ENCODE data around the gene RNF207. TPM values are rescaled to one million over a fixed set of nuclear protein-coding genes. Genes with fewer than 3 reads are reported as not detected.
"Not testable (repeated sequence)": the region's sequence is repeated elsewhere in the genome, so short reads cannot be mapped to it uniquely, and the experiment has no call there.

RNF207 gene
- total RNA-seq, 2 experiments from 2014 or later = 12.4 to 16.4 TPM

DNA sequence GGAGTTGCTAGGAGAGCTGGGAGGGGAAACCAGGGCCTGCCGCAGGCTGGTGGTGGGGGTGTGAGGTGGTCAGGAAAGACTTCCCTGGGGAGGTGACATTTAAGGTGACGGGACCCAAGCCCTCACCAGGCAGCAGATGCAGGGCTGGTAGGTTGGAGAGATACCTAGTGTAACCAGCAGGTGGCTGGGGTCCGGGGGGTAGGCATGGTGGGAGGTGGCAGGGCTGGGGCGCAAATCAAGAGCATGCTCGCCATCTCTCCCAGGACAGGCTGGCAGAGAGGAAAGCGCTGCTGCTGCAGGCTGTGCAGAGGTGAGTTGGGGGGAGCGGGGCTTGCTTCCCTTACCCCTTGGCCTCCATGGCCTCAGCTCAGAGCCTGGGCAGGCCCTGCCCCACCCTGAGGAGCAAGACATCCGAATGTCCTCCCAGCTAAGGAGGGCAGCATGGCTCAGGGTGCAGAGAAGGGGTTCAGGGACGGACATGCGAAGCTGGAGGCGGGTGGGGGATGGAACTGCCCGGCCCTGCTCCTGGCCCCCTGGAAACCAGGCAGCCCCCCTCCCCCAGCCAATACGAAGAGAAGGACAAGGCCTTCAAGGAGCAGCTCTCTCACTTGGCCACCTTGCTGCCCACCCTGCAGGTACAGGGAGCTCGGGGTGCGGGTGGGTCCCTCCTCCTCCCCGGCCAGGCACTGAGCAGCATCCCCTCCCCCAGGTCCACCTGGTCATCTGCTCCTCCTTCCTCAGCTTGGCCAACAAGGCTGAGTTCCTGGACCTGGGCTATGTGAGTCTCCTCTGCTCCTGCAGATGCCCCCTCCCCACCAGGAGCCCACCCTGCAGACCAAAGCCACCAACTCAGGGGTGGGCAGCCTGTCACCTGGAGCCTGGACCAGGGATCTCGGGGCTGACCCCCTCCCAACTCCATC, 4.0 kb downstream of the RNF207 start:
- ChIA-PET POLR2A (interaction anchor here (1.0 kb wide), 1 partner anchor 26 kb away, joined by 3 read pairs; the partner anchor contains the start of gene ICMT), CTCF (interaction anchor here (0.9 to 1.7 kb wide), 2 partner anchors 12 to 33 kb away, joined by 3 to 9 read pairs; no protein-coding TSS in a partner anchor)
- no peak for DNase-seq
- H3K4me3 Mint-ChIP-seq = no peak overlapping the region
- peaks cover 9% of the 10 kb centered on the region for H3K27me3 Mint-ChIP-seq
- no peak overlapping the region for H3K27ac Mint-ChIP-seq
- H3K36me3 Mint-ChIP-seq (ENCODE audit: low read depth) = no peaks in the 10 kb centered on the region
- no peaks in the 10 kb centered on the region for H3K9me3 Mint-ChIP-seq
- H3K4me1 Mint-ChIP-seq = peaks cover 20% of the 10 kb centered on the region

GRCh38 chr1:6210591-6211355, 4.9 kb downstream of the RNF207 start:
- no peaks in the 10 kb centered on the region for H3K36me3 Mint-ChIP-seq (ENCODE audit: low read depth)
- H3K27ac Mint-ChIP-seq = no peak overlapping the region
- H3K4me3 Mint-ChIP-seq = no peak overlapping the region
- H3K9me3 Mint-ChIP-seq = no peaks in the 10 kb centered on the region
- H3K27me3 Mint-ChIP-seq = peaks cover 9% of the 10 kb centered on the region
- DNase-seq = no peak
- CTCF ChIA-PET = interaction anchor here (0.9 kb wide), 1 partner anchor 32 kb away, joined by 3 read pairs; no protein-coding TSS in a partner anchor
- POLR2A ChIA-PET = interaction anchor here (1.0 kb wide), 1 partner anchor 25 kb away, joined by 3 read pairs; the partner anchor contains the start of gene ICMT
- peaks cover 17% of the 10 kb centered on the region for H3K4me1 Mint-ChIP-seq

DNA sequence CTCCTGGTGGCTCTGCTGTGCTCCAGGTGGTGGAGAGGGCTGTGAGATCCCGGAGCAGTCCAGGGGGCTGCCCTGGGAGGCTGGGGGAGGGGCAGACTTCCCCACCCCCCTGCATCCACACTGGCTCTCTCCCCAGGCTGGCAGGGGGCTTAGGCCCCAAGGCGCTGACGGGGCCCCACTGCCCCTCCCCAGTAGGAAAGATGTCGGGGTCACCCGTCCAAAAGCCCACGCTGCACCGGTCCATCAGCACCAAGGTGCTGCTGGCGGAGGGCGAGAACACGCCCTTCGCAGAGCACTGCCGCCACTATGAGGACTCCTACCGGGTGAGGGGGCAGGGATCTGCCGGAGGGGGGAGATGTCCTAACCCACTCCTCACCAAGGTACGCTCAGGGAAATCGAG, 5.8 kb downstream of the RNF207 start:
- Mint-ChIP-seq H3K27me3 (peaks cover 6% of the 10 kb centered on the region), H3K36me3 (ENCODE audit: low read depth) (no peaks in the 10 kb centered on the region), H3K4me3 (no peak overlapping the region), H3K9me3 (no peaks in the 10 kb centered on the region), H3K4me1 (peaks cover 15% of the 10 kb centered on the region), H3K27ac (no peak overlapping the region)
- CTCF ChIA-PET = no interaction called here
- no peak for DNase-seq
- POLR2A ChIA-PET = no interaction called here

DNA sequence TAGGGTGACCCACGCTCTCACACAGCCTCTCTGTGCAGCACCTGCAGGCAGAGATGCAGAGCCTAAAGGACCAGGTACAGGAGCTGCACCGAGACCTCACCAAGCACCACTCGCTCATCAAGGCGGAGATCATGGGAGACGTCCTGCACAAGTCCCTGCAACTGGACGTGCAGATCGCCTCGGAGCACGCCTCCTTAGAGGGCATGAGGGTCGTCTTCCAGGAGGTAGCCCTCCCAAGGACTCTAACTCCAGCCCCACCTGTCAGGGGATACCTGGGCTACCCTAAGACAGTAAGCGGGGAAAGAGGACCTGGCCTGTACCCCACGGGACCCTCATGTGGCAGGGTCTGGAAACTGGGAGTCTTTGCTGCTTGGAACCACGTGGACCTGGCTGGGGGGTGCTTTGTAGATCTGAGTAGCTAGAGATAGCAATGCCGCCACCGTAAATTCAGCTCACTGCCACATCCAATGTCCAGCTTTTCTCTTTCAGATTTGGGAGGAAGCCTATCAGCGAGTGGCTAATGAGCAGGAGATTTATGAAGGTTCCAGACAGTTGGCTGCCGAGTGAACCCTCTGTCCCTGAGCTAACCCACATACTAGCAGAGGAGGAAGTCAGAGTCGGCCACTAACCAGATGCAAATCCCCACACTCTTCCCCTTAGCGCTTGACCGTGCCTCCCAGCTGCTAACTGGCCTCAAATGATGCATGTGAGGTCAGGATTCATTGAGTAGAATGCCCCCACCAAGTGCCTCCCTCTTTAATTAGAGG, 6.5 kb downstream of the RNF207 start:
- Mint-ChIP-seq H3K27me3 (peaks cover 3% of the 10 kb centered on the region), H3K4me3 (no peak overlapping the region), H3K4me1 (peaks cover 12% of the 10 kb centered on the region), H3K9me3 (no peaks in the 10 kb centered on the region), H3K27ac (no peak overlapping the region), H3K36me3 (ENCODE audit: low read depth) (no peaks in the 10 kb centered on the region)
- ChIA-PET POLR2A (interaction anchor here (0.7 kb wide), 1 partner anchor 25 kb away, joined by 3 read pairs; no protein-coding TSS in a partner anchor), CTCF (interaction anchor here (0.8 to 1.0 kb wide), 2 partner anchors 8 to 28 kb away, joined by 3 read pairs; no protein-coding TSS in a partner anchor)
- DNase-seq = no peak

DNA sequence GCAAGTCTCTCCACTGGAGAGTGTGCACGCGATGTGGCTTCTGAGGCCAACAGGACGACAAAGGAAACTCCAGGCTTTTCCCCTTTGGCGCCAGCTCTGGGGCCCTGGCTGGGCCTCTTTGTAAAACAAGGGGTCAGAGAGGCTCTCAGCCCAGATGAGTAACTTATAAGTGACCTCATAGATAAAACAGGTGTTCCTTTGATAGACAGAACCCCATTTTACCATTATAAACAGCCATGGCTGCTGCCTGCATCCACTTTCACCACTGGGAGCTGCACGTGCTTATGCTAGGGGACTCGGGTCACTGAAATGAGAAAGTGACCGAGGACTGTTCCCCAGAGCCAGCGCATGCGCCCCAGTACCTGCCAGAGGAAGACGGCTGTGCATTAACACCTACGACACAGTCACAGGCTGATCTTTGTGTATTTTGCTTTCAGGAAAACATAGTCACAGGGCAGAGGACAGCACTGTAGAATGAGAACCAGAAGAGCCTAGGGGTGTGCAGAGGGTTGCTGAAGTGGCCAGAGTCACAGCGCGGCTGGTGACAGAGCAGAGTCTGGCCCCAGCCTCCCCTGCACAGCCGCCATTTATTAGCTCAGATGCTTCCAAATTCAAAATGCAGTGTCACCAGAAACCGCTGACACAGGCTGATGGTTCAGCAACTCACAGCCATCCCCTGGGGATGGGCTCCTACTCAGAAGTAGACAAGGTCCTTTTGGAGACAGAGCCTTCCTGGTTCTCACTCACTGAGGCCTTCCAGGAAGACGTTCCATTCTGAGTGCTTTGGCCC, 12.7 kb downstream of the RNF207 start:
- no peak for DNase-seq
- Mint-ChIP-seq H3K4me3 (no peak overlapping the region), H3K4me1 (peaks cover 7% of the 10 kb centered on the region), H3K27me3 (no peaks in the 10 kb centered on the region), H3K27ac (no peak overlapping the region), H3K9me3 (no peaks in the 10 kb centered on the region), H3K36me3 (ENCODE audit: low read depth) (peaks cover 19% of the 10 kb centered on the region)
- ChIA-PET POLR2A (interaction anchor here (1.0 to 1.1 kb wide), 2 partner anchors 16 to 1543 kb away, joined by 3 read pairs; no protein-coding TSS in a partner anchor), CTCF (interaction anchor here (0.9 kb wide), 1 partner anchor 10 kb away, joined by 3 read pairs; no protein-coding TSS in a partner anchor)

DNA sequence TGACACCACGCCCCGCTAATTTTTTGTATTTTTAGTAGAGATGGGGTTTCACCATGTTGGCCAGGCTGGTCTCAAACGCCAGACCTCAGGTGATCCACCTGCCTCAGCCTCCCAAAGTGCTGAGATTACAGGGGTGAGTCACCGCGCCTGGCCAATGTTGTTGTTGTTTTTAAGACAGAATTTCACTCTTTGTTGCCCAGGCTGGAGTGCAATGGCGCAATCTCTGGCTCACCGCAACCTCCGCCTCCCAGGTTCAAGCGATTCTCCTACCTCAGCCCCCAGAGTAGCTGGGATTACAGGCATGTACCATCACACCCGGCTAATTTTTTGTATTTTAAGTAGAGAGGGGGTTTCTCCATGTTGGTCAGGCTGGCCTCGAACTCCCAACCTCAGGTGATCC, 13.7 kb downstream of the RNF207 start:
- H3K27me3 Mint-ChIP-seq, CTCF ChIA-PET: not testable (repeated sequence)
- POLR2A ChIA-PET = interaction anchor here (0.9 kb wide), 2 partner anchors 13 to 15 kb away, joined by 3 read pairs; no protein-coding TSS in a partner anchor

DNA sequence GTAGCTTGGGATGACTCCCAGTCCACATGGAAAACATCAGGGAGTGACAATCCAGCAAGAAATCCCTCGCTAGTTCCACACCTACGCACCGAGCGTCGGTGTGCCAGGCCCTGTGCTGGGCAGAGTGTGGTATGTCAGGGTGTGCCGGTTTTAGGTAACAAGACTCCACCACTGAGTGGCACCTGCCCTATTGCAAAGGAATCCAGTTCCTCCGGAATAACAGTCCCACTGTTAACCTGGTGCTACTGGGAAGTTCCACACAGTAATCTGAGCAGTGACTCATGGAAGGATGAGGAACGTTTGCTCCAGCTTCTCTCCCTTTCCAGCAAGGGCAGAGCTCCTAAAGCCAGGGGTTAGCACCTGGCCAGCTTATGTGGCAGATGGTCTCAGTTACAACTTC, 14.3 kb downstream of the RNF207 start:
- Mint-ChIP-seq H3K27me3 (no peaks in the 10 kb centered on the region), H3K36me3 (ENCODE audit: low read depth) (peaks cover 36% of the 10 kb centered on the region), H3K27ac (no peak overlapping the region), H3K4me3 (no peak overlapping the region), H3K9me3 (no peaks in the 10 kb centered on the region), H3K4me1 (peaks cover 11% of the 10 kb centered on the region)
- ChIA-PET CTCF (no interaction called here), POLR2A (interaction anchor here (0.9 kb wide), 2 partner anchors 14 to 15 kb away, joined by 3 read pairs; no protein-coding TSS in a partner anchor)
- no peak for DNase-seq

More for the DNA sequence above, 13.7 kb downstream of the RNF207 start:
- DNase-seq, H3K27ac Mint-ChIP-seq, H3K4me3 Mint-ChIP-seq, H3K9me3 Mint-ChIP-seq: not testable (repeated sequence)
- peaks cover 30% of the 10 kb centered on the region for H3K36me3 Mint-ChIP-seq (ENCODE audit: low read depth)
- peaks cover 11% of the 10 kb centered on the region for H3K4me1 Mint-ChIP-seq

GRCh38 chr1:6221210-6221784, 15.4 kb downstream of the RNF207 start:
- no peak overlapping the region for H3K4me3 Mint-ChIP-seq
- H3K4me1 Mint-ChIP-seq = peaks cover 12% of the 10 kb centered on the region
- no peak overlapping the region for H3K27ac Mint-ChIP-seq
- no peaks in the 10 kb centered on the region for H3K27me3 Mint-ChIP-seq
- H3K9me3 Mint-ChIP-seq = no peaks in the 10 kb centered on the region
- ChIA-PET CTCF (no interaction called here), POLR2A (interaction anchor here (1.3 kb wide), 1 partner anchor 14 kb away, joined by 3 read pairs; the partner anchor contains the start of gene ICMT)
- H3K36me3 Mint-ChIP-seq (ENCODE audit: low read depth) = peaks cover 46% of the 10 kb centered on the region
- no peak for DNase-seq

- Mint-ChIP-seq H3K4me1 (peaks cover 17% of the 10 kb centered on the region), H3K36me3 (ENCODE audit: low read depth) (peaks cover 57% of the 10 kb centered on the region), H3K27ac (no peak overlapping the region), H3K9me3 (no peaks in the 10 kb centered on the region), H3K4me3 (no peak overlapping the region), H3K27me3 (no peaks in the 10 kb centered on the region)
- POLR2A ChIA-PET = no interaction called here
- CTCF ChIA-PET = no interaction called here
- DNase-seq = no peak
These were observed 16.7 kb downstream of the RNF207 start for GRCh38 chr1:6222636-6223035.

DNA sequence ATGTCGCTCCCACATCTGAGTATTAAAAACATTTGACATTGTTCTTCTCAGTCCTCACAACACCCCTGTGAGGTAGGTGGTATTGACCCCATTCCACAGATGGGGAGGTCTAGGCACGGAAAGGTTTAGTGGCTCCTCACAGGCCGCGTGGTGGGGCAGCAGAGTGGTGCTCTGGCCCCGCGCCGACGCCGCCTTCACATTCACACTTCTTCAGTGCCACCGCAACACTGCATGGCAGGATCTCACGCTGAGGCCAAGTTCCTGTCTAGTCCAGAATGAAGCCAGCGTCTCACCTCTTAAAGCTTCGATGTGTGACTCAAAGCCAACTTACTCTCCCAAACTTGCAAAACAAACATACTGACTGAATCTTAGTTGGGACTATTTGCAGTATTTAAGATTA, 17.7 kb downstream of the RNF207 start:
- Mint-ChIP-seq H3K36me3 (ENCODE audit: low read depth) (peaks cover 57% of the 10 kb centered on the region), H3K4me3 (no peak overlapping the region), H3K27ac (no peak overlapping the region), H3K9me3 (no peaks in the 10 kb centered on the region), H3K27me3 (no peaks in the 10 kb centered on the region), H3K4me1 (peaks cover 17% of the 10 kb centered on the region)
- POLR2A ChIA-PET = interaction anchor here (1.0 to 3.0 kb wide), 2 partner anchors 12 to 17 kb away, joined by 3 to 13 read pairs; partner anchors contain the start of gene ICMT
- no peak for DNase-seq
- CTCF ChIA-PET = no interaction called here

DNA sequence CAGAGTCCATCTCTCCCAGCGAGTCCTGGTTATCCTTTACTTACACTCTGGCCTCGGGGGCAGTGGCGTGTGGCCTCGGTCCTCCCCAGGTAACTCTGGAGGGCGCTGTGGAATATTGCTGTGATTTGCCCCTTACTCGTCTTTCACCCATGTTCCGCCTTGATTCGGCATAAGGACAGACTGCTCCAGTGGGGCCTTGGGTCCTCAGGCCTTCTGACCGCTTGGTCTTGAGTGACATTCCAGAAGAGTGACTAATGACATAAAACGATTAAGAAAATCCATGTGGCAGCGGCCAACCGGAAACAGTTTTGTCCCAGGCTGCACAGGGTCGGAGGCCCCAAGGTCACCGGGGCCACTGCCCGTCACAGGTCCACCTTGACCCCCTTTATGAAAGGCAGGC, 18.8 kb downstream of the RNF207 start:
- Mint-ChIP-seq H3K36me3 (ENCODE audit: low read depth) (peaks cover 58% of the 10 kb centered on the region), H3K27ac (no peak overlapping the region), H3K4me1 (peaks cover 17% of the 10 kb centered on the region), H3K9me3 (no peaks in the 10 kb centered on the region), H3K27me3 (no peaks in the 10 kb centered on the region), H3K4me3 (no peak overlapping the region)
- DNase-seq = no peak
- ChIA-PET CTCF (no interaction called here), POLR2A (interaction anchor here (1.0 to 3.0 kb wide), 2 partner anchors 11 to 18 kb away, joined by 3 to 13 read pairs; partner anchors contain the start of gene ICMT)
